ENCODE data around the gene CDC42EP2.
"Not testable (repeated sequence)": the region's sequence is repeated elsewhere in the genome, so short reads cannot be mapped to it uniquely, and the experiment has no call there.

The CDC42EP2 gene

DNA sequence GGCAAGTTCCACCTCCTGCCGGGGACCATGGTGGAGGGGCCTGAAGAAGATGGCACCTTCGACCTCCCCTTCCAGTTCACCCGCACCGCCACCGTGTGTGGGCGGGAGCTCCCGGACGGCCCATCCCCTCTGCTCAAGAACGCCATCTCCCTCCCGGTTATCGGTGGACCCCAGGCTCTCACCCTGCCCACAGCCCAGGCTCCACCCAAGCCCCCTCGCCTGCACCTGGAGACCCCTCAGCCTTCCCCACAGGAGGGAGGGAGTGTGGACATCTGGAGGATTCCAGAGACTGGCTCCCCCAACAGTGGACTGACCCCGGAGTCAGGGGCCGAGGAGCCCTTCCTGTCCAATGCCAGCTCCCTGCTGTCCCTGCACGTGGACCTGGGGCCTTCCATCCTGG is 6.4 kb downstream of the CDC42EP2 start:
- DNase-seq: no peak

- DNase-seq: no peak
Measured at GRCh38 chr11:65321828-65322485, 7.3 kb downstream of the CDC42EP2 start.

DNA sequence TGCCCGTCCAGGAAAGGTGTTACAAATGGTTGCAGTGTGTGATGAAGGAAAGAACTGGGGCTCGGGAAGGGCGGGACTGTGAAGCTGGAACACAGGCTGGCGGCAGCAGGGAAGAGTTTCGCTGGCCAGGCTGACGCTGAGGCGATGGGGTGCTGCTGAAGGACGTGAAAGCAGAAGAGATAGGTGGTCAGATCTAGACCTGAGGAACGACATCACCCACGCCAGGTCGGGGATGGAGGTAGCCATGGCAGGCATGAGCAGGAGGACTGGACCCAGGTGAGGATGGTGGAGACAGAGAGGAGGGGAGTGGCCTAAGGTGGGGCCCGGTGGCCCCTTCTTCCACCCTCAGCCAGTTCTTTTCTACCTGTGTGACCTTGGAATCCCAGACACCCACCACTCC is 9.1 kb downstream of the CDC42EP2 start:
- no peak for DNase-seq

- no peak for DNase-seq
Measured at GRCh38 chr11:65325435-65325834, 10.8 kb downstream of the CDC42EP2 start.

- DNase-seq: no peak
Measured at GRCh38 chr11:65327021-65327420, 12.4 kb downstream of the CDC42EP2 start.

DNA sequence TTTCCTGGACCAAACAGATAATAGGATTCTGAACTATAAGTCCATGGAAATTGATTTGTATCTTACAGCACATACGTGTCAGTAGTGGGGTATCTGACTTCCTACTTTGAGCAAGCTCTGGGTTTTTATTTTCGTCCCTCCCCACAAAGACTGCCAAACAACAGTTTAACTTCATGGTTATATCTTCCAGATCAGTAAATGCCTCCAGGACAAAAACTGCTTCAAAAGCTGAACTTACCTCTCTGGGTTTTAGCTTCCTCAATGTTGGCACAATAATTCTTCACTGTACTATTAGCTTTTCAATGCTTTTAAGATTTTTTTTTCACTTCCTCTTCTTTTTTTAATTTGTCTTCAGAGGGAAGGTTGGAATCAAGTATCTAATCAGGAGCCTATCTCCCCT is 14.8 kb downstream of the CDC42EP2 start:
- no peak for DNase-seq

DNA sequence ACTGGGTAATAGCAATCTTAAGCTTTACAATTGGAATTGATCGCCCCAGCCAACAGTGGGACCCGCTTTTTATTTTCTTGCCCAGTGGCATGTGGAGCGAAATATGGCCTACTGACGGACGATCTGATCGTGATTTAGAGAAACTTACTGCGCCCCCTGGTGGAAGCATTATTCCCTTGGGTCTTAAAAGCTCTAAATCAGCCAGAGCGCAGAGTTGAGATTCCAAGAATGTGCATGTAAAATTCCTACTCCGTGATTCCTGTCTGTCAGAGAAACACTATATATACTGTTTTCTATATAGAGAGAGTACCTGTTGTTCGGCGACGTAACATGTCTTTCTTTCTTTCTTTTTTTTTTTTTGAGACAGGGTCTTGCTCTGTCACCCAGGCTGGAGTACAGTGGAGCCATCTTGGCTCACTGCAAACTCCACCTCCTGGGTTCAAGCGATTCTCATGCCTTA is 15.3 kb downstream of the CDC42EP2 start:
- DNase-seq: peak; percentile 82

GRCh38 chr11:65330544-65330943 is 15.9 kb downstream of the CDC42EP2 start:
- DNase-seq: no peak

DNA sequence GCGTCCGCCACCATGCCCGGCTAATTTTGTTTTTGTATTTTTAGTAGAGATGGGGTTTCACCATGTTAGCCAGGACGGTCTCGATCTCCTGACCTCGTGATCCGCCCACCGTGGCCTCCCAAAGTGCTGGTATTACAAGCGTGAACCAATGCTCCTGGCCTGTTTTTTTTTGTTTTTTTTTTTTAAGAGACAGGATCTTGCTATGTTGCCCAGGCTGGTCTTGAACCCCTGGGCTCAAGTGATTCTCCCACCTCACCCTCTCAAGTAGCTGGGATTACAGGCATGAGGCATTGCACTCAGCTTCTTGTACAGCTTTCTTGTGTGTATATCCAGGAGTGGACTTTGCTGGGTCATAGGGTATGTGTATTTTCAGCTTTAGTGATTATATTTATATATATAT is 17.9 kb downstream of the CDC42EP2 start:
- DNase-seq: not testable (repeated sequence)

- DNase-seq: no peak
Measured at GRCh38 chr11:65334696-65335295, 20.1 kb downstream of the CDC42EP2 start.

- DNase-seq: no peak
Measured at GRCh38 chr11:65338676-65339075, 24.0 kb downstream of the CDC42EP2 start.

GRCh38 chr11:65340226-65340625 is 25.6 kb downstream of the CDC42EP2 start:
- no peak for DNase-seq

DNA sequence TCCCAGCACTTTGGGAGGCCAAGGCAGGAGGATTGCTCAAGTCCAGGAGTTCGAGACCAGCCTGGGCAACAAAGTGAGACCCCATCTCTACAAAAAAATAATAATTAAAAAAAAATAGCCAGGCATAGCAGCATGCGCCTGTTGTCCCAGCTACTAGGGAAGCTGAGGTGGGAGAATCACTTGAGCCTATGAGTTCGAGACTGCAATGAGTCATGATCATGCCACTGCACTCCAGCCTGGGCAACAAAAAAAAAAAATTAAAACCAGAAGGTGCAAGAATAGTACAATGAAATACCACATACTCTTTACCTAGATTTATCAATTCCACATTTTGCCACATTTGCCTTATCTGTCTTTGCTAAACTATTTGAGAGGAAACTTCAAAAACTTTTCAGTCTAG is 27.2 kb downstream of the CDC42EP2 start:
- no peak for DNase-seq

GRCh38 chr11:65351511-65351910 is 36.8 kb downstream of the CDC42EP2 start:
- DNase-seq: no peak

GRCh38 chr11:65352783-65353182 is 38.1 kb downstream of the CDC42EP2 start:
- DNase-seq: no peak

- DNase-seq: no peak
Measured at GRCh38 chr11:65353376-65353775, 38.7 kb downstream of the CDC42EP2 start.

GRCh38 chr11:65353900-65354264 is 39.2 kb downstream of the CDC42EP2 start:
- no peak for DNase-seq

DNA sequence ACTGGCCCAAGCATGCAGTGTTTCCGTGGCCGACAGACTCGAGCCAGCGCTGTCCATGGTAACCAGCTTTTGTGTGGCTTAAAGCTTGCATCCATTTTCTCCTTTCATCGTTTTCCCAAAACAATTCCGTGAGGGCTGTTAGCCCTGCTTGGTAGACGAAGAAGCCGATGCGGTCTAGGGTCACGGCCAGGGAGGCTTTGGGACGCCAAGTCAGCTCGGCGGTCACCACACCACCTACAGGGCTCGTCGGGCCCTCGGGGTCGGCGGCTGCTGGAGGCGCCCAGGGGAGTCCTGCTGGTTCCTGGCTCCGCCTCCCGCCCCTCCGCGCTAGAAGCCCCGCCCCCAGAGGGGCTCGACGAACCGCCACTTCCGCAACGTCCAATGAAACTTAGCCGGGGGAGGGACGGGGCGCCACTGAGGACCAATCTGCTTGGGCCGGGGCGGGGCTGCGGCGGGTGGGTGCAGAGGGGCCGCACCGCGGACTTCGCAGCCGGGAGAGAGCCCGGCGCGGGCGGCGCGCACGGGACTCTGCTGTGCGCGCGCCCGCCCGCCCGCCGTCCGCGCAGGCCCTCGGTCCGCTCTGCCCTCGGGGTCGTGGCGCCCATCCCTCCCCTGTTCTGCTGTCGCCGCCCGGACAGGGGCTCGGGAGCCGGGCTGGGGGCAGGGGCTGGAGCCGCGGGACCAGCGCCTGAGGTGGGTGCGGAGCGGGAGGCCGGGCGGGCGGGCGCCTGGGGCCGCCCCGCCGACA is 39.8 kb downstream of the CDC42EP2 start, which contains the start of gene TIGD3:
TSS of gene TIGD3 (plus strand) at position 487 of the 748 bp plus-strand sequence. CDS start 1,058 bp downstream, outside the sequence.
- peak; percentile 97 for DNase-seq

GRCh38 chr11:65355013-65355775 is 40.5 kb downstream of the CDC42EP2 start:
- DNase-seq: peak; percentile 59

DNA sequence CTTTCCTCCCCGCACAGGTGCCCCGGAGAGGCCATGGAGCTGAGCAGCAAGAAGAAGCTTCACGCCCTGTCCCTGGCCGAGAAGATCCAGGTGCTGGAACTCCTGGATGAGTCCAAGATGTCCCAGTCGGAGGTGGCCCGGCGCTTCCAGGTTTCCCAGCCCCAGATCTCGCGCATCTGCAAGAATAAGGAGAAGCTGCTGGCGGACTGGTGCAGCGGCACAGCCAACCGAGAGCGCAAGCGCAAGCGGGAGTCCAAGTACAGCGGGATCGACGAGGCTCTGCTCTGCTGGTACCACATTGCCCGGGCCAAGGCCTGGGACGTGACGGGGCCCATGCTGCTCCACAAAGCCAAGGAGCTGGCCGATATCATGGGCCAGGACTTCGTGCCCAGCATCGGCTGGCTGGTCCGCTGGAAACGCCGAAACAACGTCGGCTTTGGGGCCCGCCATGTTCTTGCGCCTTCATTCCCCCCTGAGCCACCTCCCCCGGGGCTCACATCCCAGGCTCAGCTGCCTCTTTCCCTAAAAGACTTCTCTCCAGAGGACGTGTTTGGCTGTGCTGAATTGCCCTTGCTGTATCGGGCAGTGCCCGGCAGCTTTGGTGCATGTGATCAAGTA is 41.2 kb downstream of the CDC42EP2 start:
- DNase-seq: no peak

DNA sequence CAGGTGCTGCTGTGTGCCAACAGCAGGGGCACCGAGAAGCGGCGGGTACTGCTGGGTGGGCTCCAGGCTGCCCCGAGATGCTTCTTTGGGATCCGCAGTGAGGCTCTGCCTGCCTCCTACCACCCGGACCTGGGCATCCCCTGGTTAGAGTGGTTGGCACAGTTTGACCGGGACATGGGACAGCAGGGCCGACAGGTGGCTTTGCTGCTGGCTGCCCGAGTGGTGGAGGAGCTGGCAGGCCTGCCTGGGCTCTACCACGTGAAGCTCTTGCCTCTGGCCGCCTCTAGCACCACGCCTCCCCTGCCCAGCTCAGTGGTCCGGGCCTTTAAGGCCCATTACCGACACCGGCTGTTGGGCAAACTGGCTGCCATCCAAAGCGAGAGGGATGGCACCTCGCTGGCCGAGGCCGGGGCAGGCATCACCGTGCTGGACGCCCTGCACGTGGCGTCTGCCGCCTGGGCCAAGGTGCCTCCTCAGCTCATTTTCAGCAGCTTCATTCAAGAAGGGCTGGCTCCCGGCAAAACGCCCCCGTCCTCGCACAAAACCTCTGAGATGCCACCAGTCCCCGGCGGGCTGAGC is 41.8 kb downstream of the CDC42EP2 start:
- DNase-seq: no peak

DNA sequence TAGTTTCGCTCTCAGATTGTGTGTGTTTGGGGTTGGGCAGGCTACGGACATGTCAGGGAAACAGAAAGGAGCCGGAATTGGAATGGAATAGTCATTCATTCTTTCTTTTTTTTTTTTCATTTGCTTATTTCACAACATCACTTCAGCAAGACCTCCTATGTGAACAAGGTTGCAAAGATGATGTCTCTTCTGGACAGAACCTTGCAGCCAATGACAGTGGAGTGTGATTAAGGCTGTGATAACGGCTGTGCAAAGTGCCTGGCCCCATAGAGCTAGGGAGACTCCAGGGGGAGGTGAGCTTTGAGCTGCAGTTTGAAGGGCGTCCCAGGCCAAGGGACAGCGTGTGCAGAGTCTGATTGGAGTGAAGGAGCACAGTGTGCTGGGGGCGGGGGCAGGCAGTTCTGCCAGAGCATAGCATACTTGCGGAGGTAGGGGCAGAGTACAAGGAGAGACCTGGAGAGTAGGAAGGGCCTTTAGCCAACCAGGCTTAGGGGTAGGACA is 43.2 kb downstream of the CDC42EP2 start:
- DNase-seq: no peak
